IPS DF 6.9 (cell line): ENCODE results near the gene DERL2.

Experiments
- DNase-seq: peaks from one replicate; pipeline ENCODE4 v3.0.0-alpha.2; 2013; ENCODE audit warnings: low read depth, low spot score
- H3K27ac ChIP-seq: one replicate; pipeline ENCODE4 v1.5.1; 2013; ENCODE audit warnings: low read length, control low read depth
- H3K27me3 ChIP-seq: 2 replicates; pipeline ENCODE4 v1.6.1; 2013; ENCODE audit warnings: mild to moderate bottlenecking, low read length; ENCODE audit not compliant: control insufficient read depth, insufficient read depth
- H3K36me3 ChIP-seq: 2 replicates; pipeline ENCODE4 v1.6.1; 2013; ENCODE audit warnings: low read length; ENCODE audit not compliant: control insufficient read depth, insufficient read depth
- H3K4me1 ChIP-seq: 2 replicates; pipeline ENCODE4 v1.6.1; 2013; ENCODE audit warnings: low read length; ENCODE audit not compliant: control insufficient read depth, insufficient read depth
- H3K4me3 ChIP-seq: 2 replicates; pipeline ENCODE4 v1.5.1; 2013; ENCODE audit warnings: mild to moderate bottlenecking, low read length
- H3K9me3 ChIP-seq: 2 replicates; pipeline ENCODE4 v1.6.1; 2013; ENCODE audit warnings: low read length, inconsistent platforms; ENCODE audit not compliant: control insufficient read depth, insufficient read depth
- WGBS: extraction: QIAGEN DNeasy Blood & Tissue Kit; methylation state at CpG from one replicate; pipeline ENCODE4 v1.1.7; 2013; ENCODE audit warnings: mixed read lengths, missing lambda C conversion rate; ENCODE audit not compliant: insufficient read length, insufficient coverage; 5-methylcytosine and 5-hydroxymethylcytosine counted together

Gene DERL2

GRCh38 chr17:5422505-5422904 lies 63.5 kb downstream of the DERL2 start:
- no peak overlapping the region for H3K4me3 ChIP-seq
- no peaks in the 10 kb centered on the region for H3K4me1 ChIP-seq
- H3K27me3 ChIP-seq = no peaks in the 10 kb centered on the region
- no peak for DNase-seq
- H3K9me3 ChIP-seq = no peaks in the 10 kb centered on the region
- no peak overlapping the region for H3K27ac ChIP-seq
- WGBS = no CpG with 5 or more reads among the region's 2 CpGs
- peaks cover 18% of the 10 kb centered on the region; the same call in 1 of the 2 replicates for H3K36me3 ChIP-seq
